GM12801 (cell line): Measurements from ENCODE around the gene EIF1AY.

Source experiments
- TF ChIP-seq, protein P1 (sequence below): IDR thresholded peaks from one replicate; pipeline ENCODE4 v1.5.1; 2011; ENCODE audit warnings: control low read depth; ENCODE audit not compliant: insufficient read length; ENCODE audit errors: extremely low read depth

The EIF1AY gene

DNA sequence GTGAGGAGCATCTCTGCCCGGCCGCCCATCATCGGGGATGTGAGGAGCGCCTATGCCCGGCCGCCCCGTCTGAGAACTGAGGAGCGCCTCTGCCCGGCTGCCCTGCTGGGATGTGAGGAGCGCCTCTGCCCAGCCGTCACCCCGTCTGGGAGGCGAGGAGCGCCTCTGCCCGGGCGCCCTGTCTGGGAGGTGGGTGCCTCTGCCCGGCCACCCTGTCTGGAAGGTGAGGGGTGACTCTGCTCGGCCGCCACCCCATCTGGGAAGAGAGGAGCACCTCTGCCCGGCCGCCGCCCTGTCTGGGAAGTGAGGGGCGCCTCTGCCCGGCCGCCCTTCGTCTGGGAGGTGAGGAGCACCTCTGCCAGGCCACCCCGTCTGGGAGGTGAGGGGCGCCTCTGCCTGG lies 23.7 kb upstream of the EIF1AY start:
- TF ChIP-seq, protein P1, sequence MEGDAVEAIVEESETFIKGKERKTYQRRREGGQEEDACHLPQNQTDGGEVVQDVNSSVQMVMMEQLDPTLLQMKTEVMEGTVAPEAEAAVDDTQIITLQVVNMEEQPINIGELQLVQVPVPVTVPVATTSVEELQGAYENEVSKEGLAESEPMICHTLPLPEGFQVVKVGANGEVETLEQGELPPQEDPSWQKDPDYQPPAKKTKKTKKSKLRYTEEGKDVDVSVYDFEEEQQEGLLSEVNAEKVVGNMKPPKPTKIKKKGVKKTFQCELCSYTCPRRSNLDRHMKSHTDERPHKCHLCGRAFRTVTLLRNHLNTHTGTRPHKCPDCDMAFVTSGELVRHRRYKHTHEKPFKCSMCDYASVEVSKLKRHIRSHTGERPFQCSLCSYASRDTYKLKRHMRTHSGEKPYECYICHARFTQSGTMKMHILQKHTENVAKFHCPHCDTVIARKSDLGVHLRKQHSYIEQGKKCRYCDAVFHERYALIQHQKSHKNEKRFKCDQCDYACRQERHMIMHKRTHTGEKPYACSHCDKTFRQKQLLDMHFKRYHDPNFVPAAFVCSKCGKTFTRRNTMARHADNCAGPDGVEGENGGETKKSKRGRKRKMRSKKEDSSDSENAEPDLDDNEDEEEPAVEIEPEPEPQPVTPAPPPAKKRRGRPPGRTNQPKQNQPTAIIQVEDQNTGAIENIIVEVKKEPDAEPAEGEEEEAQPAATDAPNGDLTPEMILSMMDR = no peak

DNA sequence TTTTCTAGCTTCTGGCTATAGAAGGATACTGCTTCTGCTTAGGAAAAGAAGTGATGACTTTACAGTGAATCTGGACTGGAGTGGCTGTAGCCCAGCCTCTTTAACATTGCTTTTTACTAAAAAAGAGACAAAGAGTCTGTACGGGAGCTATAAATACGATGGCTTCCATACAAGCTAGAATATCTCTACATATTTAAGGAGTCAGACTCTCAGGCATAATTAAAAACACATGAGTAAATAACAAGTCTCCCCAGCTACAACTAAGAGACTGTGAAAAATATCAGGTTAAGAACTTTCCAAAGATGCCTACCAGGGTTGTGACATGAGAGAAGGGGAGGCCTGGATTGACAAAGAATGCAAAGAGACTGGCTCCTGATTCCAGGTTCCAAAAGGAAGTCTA lies 19.8 kb upstream of the EIF1AY start:
- TF ChIP-seq, protein P1 = no peak

DNA sequence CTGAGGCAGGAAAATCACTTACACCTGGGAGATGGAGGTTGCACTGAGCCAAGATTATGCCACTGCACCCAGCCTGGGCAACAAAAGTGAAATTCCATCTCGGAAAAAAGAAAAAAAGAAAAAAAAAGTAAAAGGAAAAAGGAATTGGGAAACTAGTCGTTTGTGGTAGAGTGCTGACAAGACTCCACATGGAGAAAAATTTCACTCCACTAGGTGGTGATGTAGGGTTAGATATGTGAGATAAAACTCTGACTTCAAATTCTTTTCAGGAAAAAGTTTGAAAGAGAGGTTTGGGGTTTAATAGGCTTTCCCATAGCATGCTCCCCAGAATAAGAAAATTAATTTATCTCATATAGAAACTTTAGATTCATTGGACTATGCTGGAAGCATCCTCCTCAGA lies 16.9 kb upstream of the EIF1AY start:
- TF ChIP-seq, protein P1 = no peak

DNA sequence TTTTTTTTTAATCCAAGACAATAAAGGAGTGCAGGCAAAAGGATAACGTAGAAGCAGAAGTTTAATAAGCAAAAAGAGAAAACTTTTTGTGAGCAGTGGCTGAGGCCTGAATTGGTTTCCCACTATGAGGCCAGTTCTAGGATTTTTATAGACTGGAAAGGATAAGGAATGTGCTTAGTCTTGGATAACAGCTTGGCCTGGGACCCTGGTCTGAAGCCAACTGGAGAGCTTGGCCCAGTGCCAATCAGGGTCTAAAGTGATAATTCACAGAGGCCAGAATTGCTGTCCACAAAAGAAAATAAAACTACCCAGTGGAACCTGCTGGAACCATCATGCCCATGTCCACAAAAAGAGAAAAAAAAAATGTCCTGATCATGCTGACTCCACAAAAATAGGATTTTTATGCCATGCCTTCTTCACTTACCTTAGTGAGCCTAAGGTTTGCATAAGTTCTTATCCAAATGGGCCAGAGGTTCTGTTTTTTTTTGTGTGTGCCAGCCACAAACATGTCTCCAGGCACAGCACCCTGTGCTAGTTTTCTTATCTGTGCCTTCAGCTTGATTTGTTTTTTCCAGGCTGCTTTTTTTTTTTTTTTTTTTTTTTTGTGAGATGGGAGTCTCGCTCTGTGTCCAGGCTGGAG lies 15.6 kb upstream of the EIF1AY start:
- TF ChIP-seq, protein P1 = no peak

DNA sequence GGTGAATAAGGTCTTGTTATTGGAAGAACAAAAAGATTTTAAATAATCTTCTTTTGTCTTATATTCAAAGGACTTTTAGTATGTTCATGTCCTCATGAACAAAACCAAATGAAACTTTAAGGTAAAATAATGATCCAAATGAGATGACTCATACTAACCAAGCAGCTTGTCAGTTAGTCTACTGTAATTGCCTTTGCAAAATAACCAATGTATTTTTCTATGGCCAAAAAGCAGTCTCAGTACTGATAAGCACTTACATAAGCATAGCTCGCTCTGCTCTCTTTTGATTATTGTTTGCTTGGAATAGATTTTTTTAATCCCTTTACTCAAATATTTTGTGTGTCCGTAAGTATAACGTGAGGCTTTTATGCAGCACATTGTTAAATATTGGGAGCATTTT lies 4.3 kb upstream of the EIF1AY start:
- TF ChIP-seq, protein P1 = no peak

DNA sequence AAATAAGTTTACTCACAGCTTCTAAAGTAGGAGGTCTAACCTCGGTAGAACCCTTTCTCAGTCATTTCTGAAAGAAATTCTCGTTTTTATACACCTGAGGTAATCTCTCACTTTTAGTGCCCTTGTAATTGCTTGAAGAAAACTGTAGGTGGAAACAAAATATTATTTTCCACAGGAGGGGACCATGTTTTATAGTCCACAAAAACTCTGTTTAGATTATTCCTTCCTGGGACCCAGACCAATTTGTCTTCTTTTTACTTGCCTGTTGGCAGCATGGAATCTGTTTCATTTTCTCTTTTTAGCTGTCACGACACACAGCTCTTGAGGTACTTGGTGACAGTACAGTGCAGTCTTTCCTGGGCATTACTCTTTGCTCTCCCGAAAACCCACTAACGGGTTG lies 930 bp downstream of the EIF1AY start:
- TF ChIP-seq, protein P1 = no peak

DNA sequence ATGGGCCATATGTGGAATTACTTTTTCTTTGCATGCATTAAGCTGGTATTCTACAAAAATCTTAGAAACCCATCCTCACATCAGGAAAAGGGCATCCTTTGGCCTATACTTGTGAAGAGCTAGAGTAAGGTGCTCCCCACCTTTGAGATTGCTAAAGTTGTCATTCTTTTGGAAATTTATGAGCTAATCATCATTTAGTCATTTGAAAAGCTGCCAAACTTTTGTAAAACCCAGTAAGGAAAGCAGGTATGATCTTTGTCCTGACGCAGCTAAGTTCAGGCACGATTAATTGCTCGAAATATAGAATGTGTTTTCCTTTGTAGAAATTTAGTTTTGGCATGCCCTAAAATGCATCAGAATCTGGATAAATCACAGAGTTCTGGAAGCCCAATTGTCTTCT lies 2.6 kb downstream of the EIF1AY start:
- TF ChIP-seq, protein P1 = no peak
